Endometrial microvascular endothelial cells (primary cell): Measurements from ENCODE around the gene KLHDC7A. TPM values are rescaled to one million over a fixed set of nuclear protein-coding genes. Genes with fewer than 3 reads are reported as not detected.

Source experiments
- in situ Hi-C: cut with HindIII; loops from 2 replicates; pipeline ENCODE4 v1.10.0; 2017; ENCODE audit warnings: low sequenced_read_pairs, low pct_unique_long_range_greater_than_20kb; ENCODE audit errors: inconsistent ontology term
- total RNA-seq: library from RNA; depleted of rRNA; stranded (reverse); fragments of >200 nt; gene quantifications from one replicate; pipeline ENCODE4 v1.2.3, GENCODE V29; 2015; ENCODE audit errors: inconsistent ontology term

KLHDC7A gene
- total RNA-seq, 1 donor from 2014 or later, result not detected

DNA sequence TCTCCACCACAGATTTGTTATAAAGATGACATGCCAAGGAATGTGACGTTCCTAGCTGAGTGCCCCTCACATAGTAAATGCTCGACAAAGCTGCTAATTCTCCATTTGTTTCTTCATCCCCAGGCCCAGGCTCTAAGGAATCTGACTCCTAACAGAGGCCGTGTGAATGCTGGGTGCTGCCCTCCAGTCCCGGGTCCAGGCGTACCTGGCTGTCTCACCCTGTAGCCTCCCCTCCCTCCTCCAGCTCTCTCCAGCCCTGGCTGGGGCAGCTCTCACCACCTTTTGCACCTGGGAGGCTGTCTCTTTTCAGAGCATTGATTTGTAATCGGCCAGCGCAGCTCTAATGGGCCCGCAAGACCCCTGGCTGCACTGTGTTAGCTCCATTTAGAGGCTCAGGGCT lies 11.2 kb upstream of the KLHDC7A start:
- in situ Hi-C loops, result no loop called here

- in situ Hi-C loops, result no loop called here
These were observed 9.9 kb upstream of the KLHDC7A start for GRCh38 chr1:18470671-18471355.

- in situ Hi-C loops, result no loop called here
These were observed 7.4 kb upstream of the KLHDC7A start for GRCh38 chr1:18473195-18473815.

- in situ Hi-C loops, result no loop called here
These were observed 6.1 kb upstream of the KLHDC7A start for GRCh38 chr1:18474559-18475175.

DNA sequence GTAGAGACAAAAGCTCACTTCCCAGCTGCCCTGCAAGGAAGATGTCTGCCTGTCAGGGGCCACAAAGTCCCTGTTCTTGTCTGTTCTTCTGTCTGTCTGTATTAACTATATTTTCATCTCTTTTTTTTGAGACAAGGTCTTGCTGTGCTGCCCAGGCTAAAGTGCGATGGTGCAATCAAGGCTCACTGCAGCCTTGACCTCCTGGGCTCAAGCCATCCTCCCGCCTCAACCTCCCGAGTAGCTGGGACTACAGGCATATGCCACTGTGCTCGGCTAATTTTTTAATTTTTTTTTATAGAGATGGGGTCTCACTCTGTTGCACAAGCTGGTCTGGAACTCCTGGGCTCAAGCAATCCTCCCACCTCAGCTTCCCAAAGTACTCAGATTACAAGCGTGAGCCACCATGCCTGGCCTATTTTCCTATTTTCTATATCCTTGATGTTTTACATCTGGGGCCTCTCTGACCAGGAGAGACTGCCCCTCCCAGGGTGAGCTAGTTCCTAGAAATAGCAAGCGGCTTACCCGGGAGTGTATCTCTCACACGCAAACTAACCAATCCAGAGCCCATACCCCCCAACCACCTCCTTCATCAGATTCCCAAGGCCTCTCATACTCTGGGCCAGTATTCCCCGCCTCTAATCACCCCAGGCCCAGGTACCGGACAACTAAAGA lies 5.4 kb upstream of the KLHDC7A start:
- in situ Hi-C loops, result no loop called here

DNA sequence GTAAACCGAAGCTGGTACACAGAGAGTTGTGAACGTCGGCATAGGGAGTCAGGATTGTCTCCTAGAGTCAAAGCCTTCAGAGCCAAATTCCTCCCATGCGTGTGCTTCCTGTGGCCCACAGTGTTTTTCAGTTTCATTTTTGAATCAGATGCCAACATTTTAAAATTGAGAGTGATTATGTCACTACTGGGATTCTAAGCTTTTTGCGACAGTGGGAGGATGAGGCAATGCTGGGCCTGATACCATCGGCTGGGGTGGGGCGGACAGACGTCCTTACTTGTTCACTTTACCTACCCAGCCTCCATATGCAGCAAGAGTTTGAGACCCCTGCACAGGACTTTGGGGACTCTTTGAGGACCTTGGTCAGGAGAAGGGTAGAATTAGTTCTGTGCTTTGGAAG lies 1.3 kb upstream of the KLHDC7A start:
- in situ Hi-C loops, result no loop called here

DNA sequence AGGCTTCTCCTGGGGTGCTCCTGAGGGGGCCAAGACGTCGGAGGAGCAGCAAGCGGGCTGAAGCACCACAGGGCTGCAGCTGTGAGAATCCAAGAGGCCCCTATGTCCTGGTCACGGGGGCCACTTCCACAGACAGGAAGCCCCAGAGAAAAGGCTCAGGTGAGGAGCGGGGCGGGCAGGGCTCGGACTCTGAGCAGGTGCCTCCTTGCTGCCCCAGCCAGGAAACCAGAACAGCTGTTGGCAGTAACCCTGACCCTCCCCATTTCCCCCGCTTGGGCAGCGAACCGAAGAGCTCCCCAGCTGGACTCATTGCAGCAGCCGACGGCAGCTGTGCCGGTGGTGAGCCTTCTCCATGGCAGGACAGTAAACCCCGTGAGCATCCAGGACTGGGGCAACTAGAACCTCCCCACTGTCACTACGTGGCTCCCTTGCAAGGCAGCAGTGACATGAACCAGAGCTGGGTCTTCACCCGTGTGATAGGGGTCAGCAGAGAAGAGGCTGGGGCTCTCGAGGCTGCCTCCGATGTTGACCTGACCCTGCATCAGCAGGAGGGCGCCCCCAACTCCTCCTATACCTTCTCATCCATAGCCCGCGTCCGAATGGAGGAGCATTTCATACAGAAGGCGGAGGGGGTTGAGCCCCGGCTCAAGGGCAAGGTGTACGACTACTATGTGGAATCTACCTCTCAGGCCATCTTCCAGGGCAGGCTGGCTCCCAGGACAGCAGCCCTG lies 625 bp downstream of the KLHDC7A start:
- in situ Hi-C loops, result no loop called here

- in situ Hi-C loops, result no loop called here
These were observed 1.4 kb downstream of the KLHDC7A start for GRCh38 chr1:18481921-18482701.

- in situ Hi-C loops, result no loop called here
These were observed 2.1 kb downstream of the KLHDC7A start for GRCh38 chr1:18482721-18483425.

GRCh38 chr1:18484276-18484675 lies 3.5 kb downstream of the KLHDC7A start:
- in situ Hi-C loops, result no loop called here

- in situ Hi-C loops, result no loop called here
These were observed 4.0 kb downstream of the KLHDC7A start for GRCh38 chr1:18484721-18485120.

- in situ Hi-C loops, result no loop called here
These were observed 4.5 kb downstream of the KLHDC7A start for GRCh38 chr1:18485227-18485626.

DNA sequence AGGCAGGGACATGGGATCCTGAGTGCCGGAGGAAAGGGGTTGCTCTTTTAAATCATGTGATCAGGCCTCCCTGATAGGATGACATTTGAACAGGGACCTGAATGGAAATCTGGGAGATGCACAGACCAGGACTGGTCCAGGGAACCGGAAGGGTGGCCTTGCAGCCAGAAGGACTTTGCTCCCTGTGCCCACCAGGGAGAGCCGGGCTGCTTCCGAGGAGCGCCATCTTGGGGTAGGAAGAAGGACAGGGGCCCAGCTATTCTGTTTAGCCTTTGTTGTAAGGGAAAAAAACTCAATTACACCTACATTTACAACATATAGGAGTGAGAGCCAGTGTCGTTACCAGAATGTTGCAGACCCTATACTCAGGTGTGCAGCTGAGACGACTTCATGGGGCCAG lies 5.5 kb downstream of the KLHDC7A start:
- in situ Hi-C loops, result no loop called here

DNA sequence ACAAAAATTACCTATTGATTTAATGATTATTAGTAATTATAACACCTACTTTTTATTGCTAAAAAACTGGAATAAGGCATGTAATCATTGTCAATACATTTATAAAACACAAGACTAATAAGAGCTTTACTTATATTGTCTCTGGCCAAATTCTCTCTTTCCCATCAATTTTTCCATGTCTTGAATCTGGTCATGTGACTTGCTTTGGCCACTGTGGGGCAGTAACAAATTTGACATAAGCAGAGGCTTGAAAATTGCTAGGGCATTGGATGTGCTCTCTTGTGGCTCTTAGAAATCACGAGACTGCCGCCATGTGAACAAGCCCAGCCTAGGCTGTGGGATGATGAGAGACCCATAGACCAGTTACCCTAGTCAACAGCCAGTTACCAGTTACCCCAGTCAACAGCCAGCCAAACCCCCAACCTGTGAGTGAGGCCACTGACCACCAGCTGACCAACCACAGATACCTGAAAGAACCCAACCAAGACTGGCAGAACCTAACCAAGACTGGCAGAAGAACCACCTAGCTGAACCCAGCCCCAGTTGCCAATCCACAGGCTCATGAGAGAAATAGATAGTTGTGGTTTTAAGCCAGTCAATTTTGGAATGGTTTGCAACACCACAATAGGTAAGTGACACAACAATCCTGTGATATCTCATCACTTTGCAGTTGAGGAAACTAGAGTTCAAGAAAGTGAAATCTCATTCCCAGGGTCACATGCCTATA lies 8.8 kb downstream of the KLHDC7A start:
- in situ Hi-C loops, result no loop called here

- in situ Hi-C loops, result no loop called here
These were observed 10.4 kb downstream of the KLHDC7A start for GRCh38 chr1:18491168-18491567.

DNA sequence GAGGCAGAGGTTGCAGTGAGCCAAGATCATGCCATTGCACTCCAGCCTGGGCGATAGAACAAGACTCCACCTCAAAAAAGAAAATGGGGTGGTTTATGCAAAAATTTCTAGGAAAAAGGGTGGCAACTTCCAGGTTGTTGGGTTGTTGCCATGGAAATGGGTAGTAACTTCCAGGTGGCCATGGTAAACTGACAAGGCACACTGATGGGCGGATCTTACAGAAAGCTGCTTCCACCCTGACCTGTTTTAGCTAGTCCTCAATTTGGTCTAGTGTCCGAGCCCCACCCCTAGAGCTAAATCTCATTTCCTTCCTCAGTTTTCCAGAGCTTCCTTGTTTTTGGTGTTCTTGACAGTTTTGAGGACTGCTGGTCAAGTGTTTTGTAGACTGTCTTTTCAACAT lies 13.6 kb downstream of the KLHDC7A start:
- in situ Hi-C loops, result no loop called here

DNA sequence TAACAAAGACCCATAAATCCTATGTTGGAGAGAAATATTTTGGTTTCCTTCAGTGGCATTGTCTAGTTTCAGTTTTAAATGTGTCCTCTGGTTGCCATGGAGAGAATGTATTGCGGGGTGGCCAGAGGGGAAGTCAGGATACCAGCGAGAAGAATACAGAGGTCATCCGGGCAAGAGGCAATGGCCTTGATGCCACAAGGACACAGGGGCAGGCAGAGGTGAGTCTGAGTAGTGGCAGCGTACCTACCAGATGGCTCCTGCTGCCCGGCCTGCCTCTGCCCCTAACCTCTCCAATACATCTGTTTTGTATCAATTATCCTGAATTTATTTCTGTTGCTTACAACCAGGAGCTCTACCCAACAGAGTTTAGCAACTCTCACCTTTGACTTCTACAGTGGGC lies 14.9 kb downstream of the KLHDC7A start:
- in situ Hi-C loops, result no loop called here
